Fibroblast of the aortic adventitia (primary cell): Measurements from ENCODE around the gene PRPS1L1. TPM values are rescaled to one million over a fixed set of nuclear protein-coding genes. Genes with fewer than 3 reads are reported as not detected.
A peak's percentile ranks its signal among the peaks of the same experiment; 100 is the strongest.

Source experiments
- DNase-seq: peaks from one replicate; pipeline ENCODE4 v3.0.0-alpha.2; 2010; ENCODE audit warnings: low read depth
- H3K4me3 ChIP-seq: 2 replicates; pipeline ENCODE4 v1.5.1; 2011; ENCODE audit warnings: low read depth, mild to moderate bottlenecking, control low read depth, low read length, moderate library complexity
- CTCF ChIP-seq: IDR thresholded peaks from 2 replicates; pipeline ENCODE4 v1.5.1; 2011; ENCODE audit warnings: mild to moderate bottlenecking, low read length, control low read depth, inconsistent platforms; ENCODE audit not compliant: insufficient read depth
- total RNA-seq: library from RNA; depleted of rRNA; stranded (reverse); fragments of >200 nt; gene quantifications from 2 replicates; pipeline ENCODE4 v1.2.3, GENCODE V29; 2012; ENCODE audit warnings: low replicate concordance

Gene PRPS1L1
- total RNA-seq, 1 donor = not detected

- TF ChIP-seq CTCF = no peak
- DNase-seq = peak; percentile 34
- H3K4me3 ChIP-seq = no peak overlapping the region
These were observed 9.1 kb downstream of the PRPS1L1 start for GRCh38 chr7:18018296-18019215.

DNA sequence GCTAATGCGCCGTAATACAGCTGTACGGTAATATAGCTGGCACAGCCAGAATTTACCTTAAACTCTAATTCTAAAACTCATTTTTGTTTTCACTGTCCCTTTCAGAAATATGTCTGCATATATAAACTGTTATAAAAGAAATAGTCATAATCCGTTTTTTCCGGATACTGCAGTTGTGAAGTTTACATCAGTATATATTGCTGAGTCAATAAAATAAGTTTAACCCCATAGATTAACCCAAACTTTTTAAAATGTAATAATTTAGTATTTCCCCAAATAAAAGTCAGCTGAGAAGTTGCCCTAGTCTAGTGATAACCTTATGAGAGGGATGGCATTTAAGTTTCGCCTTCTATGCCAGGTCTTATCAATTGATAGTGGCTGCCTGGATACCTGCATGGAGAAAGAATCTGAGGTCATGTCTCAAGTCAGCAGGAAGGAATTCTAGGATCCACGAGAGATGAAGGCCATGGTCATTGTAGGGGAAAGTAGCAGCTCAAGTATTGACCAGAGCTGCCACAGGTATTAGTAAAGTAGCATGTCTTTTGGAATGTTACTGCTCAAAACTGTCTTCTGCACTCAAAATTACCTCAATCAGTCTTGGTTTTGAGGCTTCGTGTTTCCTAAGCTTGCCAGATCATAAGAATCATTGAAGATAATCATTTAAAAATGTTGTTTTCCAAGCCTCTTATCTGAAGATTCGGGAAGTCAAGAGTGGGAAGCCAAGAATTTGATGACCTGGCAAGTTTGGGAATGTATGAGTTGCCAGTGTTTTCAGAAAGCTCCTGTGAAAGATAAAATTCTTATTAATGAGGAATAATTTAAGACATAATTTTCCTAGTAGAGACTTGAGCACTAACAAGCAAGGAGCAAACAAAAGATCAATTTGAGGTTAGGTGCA, 10.8 kb downstream of the PRPS1L1 start:
- DNase-seq = peak; percentile 62
- TF ChIP-seq CTCF = no peak
- H3K4me3 ChIP-seq = no peak overlapping the region

GRCh38 chr7:18013936-18014335, 13.7 kb downstream of the PRPS1L1 start:
- DNase-seq = peak; percentile 66
- H3K4me3 ChIP-seq = no peak overlapping the region
- TF ChIP-seq CTCF = no peak

DNA sequence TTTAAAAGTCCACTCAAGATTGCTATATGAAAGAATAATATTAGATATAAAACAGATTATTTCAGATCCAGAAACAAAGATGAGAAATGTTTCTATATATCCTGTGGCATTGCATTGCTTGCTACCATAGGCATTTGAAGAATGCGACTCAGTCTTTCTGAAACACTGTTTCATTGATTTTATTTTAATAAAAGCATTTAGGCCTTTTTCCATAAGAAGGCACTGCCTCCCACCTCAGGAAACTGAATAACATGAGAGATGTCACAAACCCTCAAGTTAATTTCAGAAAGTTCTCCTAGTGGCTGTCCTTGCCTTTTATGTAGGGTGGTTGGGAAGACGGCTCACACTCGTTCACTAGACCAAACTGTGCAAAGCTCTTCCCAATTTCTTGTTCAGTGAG, 23.3 kb downstream of the PRPS1L1 start:
- DNase-seq = peak; percentile 10
- TF ChIP-seq CTCF = no peak
- H3K4me3 ChIP-seq = no peak overlapping the region

DNA sequence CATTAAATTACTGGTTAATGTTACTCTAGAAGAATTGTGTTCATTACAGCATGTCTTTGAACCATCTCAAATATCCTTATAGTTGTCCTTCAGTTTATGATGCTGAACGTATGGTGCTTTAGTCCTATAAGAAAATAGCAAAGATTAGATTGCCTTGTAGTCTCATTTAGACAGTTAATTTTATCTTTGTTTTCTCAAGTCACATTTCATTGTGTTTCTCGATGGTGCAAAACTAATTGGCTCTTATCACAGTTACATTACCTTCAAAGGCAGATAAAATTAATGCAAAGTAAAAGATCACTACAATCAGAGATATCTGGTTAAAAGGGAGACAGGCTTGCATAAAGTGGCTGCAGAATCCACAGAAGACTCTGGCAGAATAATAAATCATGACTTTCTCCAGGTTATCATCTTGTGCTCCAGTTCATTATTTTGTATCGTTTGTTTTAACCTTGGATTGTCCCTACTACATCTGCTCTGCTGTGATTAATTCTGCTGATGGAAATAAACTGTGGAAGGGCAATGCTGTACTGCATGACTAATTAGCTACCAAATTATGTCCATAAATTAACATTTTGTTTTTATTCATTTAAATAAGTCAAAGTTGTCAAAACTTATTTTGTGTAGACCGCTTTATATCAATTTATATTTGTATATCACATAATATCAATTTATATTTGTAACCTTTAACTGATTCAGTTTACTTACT, 24.2 kb downstream of the PRPS1L1 start:
- DNase-seq = no peak
- H3K4me3 ChIP-seq = no peak overlapping the region
- TF ChIP-seq CTCF = no peak

GRCh38 chr7:17998692-17999091, 29.0 kb downstream of the PRPS1L1 start:
- no peak overlapping the region for H3K4me3 ChIP-seq
- TF ChIP-seq CTCF = no peak
- no peak for DNase-seq
